Mesendoderm (in vitro differentiated cells): ENCODE measurements around the gene RTL9.

ENCODE experiments used
- DNase-seq: peaks from one replicate; pipeline ENCODE4 v3.0.0; 2013
- H2AK5ac ChIP-seq: 2 replicates; pipeline ENCODE4 v1.6.1; 2013; ENCODE audit warnings: low read length, inconsistent platforms
- H2BK120ac ChIP-seq: 2 replicates; pipeline ENCODE4 v1.6.1; 2013; ENCODE audit warnings: low read depth, mild to moderate bottlenecking, low read length, moderate library complexity, mixed read lengths
- H2BK15ac ChIP-seq: replicated peaks from 2 replicates; pipeline ENCODE4 v1.6.1; 2013; ENCODE audit warnings: low read depth, mild to moderate bottlenecking, moderate library complexity
- H2BK5ac ChIP-seq: 2 replicates; pipeline ENCODE4 v1.6.1; 2013; ENCODE audit warnings: low read length, inconsistent platforms
- H3K18ac ChIP-seq: 2 replicates; pipeline ENCODE4 v1.6.1; 2013; ENCODE audit warnings: mild to moderate bottlenecking, low read length, mixed read lengths
- H3K23ac ChIP-seq: one replicate; pipeline ENCODE4 v1.6.1; 2013; ENCODE audit warnings: low read length
- H3K27ac ChIP-seq: 2 replicates; pipeline ENCODE4 v1.5.1; 2013; ENCODE audit warnings: low read depth, mild to moderate bottlenecking, inconsistent platforms, low read length, moderate library complexity
- H3K27me3 ChIP-seq: 2 replicates; pipeline ENCODE4 v1.6.1; 2013; ENCODE audit warnings: low read length, control low read depth, mild to moderate bottlenecking, inconsistent platforms; ENCODE audit not compliant: insufficient read depth, poor library complexity
- H3K36me3 ChIP-seq: 2 replicates; pipeline ENCODE4 v1.6.1; 2013; ENCODE audit warnings: low read length, inconsistent platforms; ENCODE audit not compliant: control insufficient read depth, insufficient read depth
- H3K4ac ChIP-seq: one replicate; pipeline ENCODE4 v1.6.1; 2013; ENCODE audit warnings: low read depth, mild to moderate bottlenecking, low read length, moderate library complexity
- H3K4me1 ChIP-seq: 2 replicates; pipeline ENCODE4 v1.6.1; 2013; ENCODE audit warnings: low read depth, low read length, inconsistent platforms; ENCODE audit not compliant: control insufficient read depth
- H3K4me2 ChIP-seq: 2 replicates; pipeline ENCODE4 v1.6.1; 2013; ENCODE audit warnings: low read length
- H3K4me3 ChIP-seq: 2 replicates; pipeline ENCODE4 v1.5.1; 2013; ENCODE audit warnings: mild to moderate bottlenecking, low read length
- H3K56ac ChIP-seq: one replicate; pipeline ENCODE4 v1.6.1; 2013; ENCODE audit warnings: low read length
- H3K79me1 ChIP-seq: 2 replicates; pipeline ENCODE4 v1.6.1; 2013; ENCODE audit warnings: low read length, inconsistent platforms
- H3K79me2 ChIP-seq: 2 replicates; pipeline ENCODE4 v1.6.1; 2013; ENCODE audit warnings: mild to moderate bottlenecking, low read length; ENCODE audit not compliant: control insufficient read depth, insufficient read depth
- H3K9ac ChIP-seq: 2 replicates; pipeline ENCODE4 v1.6.1; 2013; ENCODE audit warnings: low read length, inconsistent platforms
- H4K5ac ChIP-seq: one replicate; pipeline ENCODE4 v1.6.1; 2013; ENCODE audit warnings: low read length
- H4K8ac ChIP-seq: one replicate; pipeline ENCODE4 v1.6.1; 2013; ENCODE audit warnings: low read depth, mild to moderate bottlenecking, control low read depth, low read length, moderate library complexity
- WGBS: extraction: QIAGEN DNeasy Blood & Tissue Kit; methylation state at CpG from one replicate; pipeline ENCODE4 v1.1.7; 2013; ENCODE audit warnings: low lambda C conversion rate, missing lambda C conversion rate; ENCODE audit not compliant: insufficient coverage; ENCODE audit errors: extremely low coverage; 5-methylcytosine and 5-hydroxymethylcytosine counted together

RTL9 gene

GRCh38 chrX:110397339-110397738, 38.7 kb downstream of the RTL9 start:
- no peak overlapping the region for H3K23ac ChIP-seq
- H2BK5ac ChIP-seq = no peak overlapping the region
- no peak overlapping the region for H3K9ac ChIP-seq
- H3K27me3 ChIP-seq = no peaks in the 10 kb centered on the region
- no peak overlapping the region for H3K4ac ChIP-seq
- H3K27ac ChIP-seq = no peak overlapping the region
- no peak overlapping the region for H2BK15ac ChIP-seq
- no peaks in the 10 kb centered on the region for H3K79me1 ChIP-seq
- H3K36me3 ChIP-seq = no peaks in the 10 kb centered on the region
- no peak overlapping the region for H4K8ac ChIP-seq
- DNase-seq = peak; percentile 30
- no peak overlapping the region for H3K18ac ChIP-seq
- no peak overlapping the region for H2BK120ac ChIP-seq
- no peaks in the 10 kb centered on the region for H3K4me1 ChIP-seq
- H3K4me3 ChIP-seq = no peak overlapping the region
- H2AK5ac ChIP-seq = no peak overlapping the region
- no peak overlapping the region for H4K5ac ChIP-seq
- no peak overlapping the region for H3K56ac ChIP-seq
- no peak overlapping the region for H3K4me2 ChIP-seq
- H3K79me2 ChIP-seq = no peaks in the 10 kb centered on the region

GRCh38 chrX:110397904-110398303, 39.3 kb downstream of the RTL9 start:
- Histone ChIP-seq H2BK120ac (no peak overlapping the region), H3K56ac (no peak overlapping the region), H3K4ac (no peak overlapping the region), H3K27ac (no peak overlapping the region), H3K4me1 (no peaks in the 10 kb centered on the region), H3K36me3 (no peaks in the 10 kb centered on the region), H2BK5ac (no peak overlapping the region), H3K9ac (no peak overlapping the region), H2AK5ac (no peak overlapping the region), H3K79me1 (no peaks in the 10 kb centered on the region), H3K18ac (no peak overlapping the region), H4K5ac (no peak overlapping the region), H3K4me2 (no peak overlapping the region), H4K8ac (no peak overlapping the region), H2BK15ac (no peak overlapping the region), H3K79me2 (no peaks in the 10 kb centered on the region), H3K4me3 (no peak overlapping the region), H3K27me3 (no peaks in the 10 kb centered on the region), H3K23ac (no peak overlapping the region)
- peak; percentile 19 for DNase-seq
- WGBS = no CpG with 5 or more reads among the region's 6 CpGs

- Histone ChIP-seq H3K4me3 (no peak overlapping the region), H3K4me2 (no peak overlapping the region), H2BK120ac (no peak overlapping the region), H4K5ac (no peak overlapping the region), H3K9ac (no peak overlapping the region), H4K8ac (no peak overlapping the region), H3K4me1 (no peaks in the 10 kb centered on the region), H3K79me2 (no peaks in the 10 kb centered on the region), H3K23ac (no peak overlapping the region), H3K27me3 (no peaks in the 10 kb centered on the region), H3K36me3 (no peaks in the 10 kb centered on the region), H3K27ac (no peak overlapping the region), H3K4ac (no peak overlapping the region), H3K18ac (no peak overlapping the region), H2BK5ac (no peak overlapping the region), H2BK15ac (no peak overlapping the region), H3K79me1 (no peaks in the 10 kb centered on the region), H2AK5ac (no peak overlapping the region), H3K56ac (no peak overlapping the region)
- no peak for DNase-seq
- WGBS = no CpG with 5 or more reads among the region's 5 CpGs
Observed at GRCh38 chrX:110399497-110399896, 40.8 kb downstream of the RTL9 start.

- H4K8ac ChIP-seq = no peak overlapping the region
- no peak overlapping the region for H2BK5ac ChIP-seq
- H3K79me1 ChIP-seq = no peaks in the 10 kb centered on the region
- H3K36me3 ChIP-seq = no peaks in the 10 kb centered on the region
- no peak overlapping the region for H2BK120ac ChIP-seq
- no peak overlapping the region for H3K4me3 ChIP-seq
- H3K4me2 ChIP-seq = no peak overlapping the region
- no peaks in the 10 kb centered on the region for H3K27me3 ChIP-seq
- no peak overlapping the region for H3K23ac ChIP-seq
- no CpG with 5 or more reads among the region's 3 CpGs for WGBS
- H3K9ac ChIP-seq = no peak overlapping the region
- H3K4ac ChIP-seq = no peak overlapping the region
- H4K5ac ChIP-seq = no peak overlapping the region
- H2BK15ac ChIP-seq = no peak overlapping the region
- H3K79me2 ChIP-seq = no peaks in the 10 kb centered on the region
- no peak overlapping the region for H3K18ac ChIP-seq
- no peaks in the 10 kb centered on the region for H3K4me1 ChIP-seq
- no peak overlapping the region for H3K27ac ChIP-seq
- H2AK5ac ChIP-seq = no peak overlapping the region
- no peak overlapping the region for H3K56ac ChIP-seq
- no peak for DNase-seq
Observed at GRCh38 chrX:110399966-110400365, 41.3 kb downstream of the RTL9 start.

- Histone ChIP-seq H3K23ac (no peak overlapping the region), H3K4me1 (no peaks in the 10 kb centered on the region), H2BK120ac (no peak overlapping the region), H3K9ac (no peak overlapping the region), H3K18ac (no peak overlapping the region), H3K4me2 (no peak overlapping the region), H3K27ac (no peak overlapping the region), H3K56ac (peak overlapping the region; percentile 25), H3K79me2 (no peaks in the 10 kb centered on the region), H2AK5ac (no peak overlapping the region), H4K8ac (no peak overlapping the region), H3K79me1 (no peaks in the 10 kb centered on the region), H4K5ac (no peak overlapping the region), H3K4ac (no peak overlapping the region), H3K4me3 (no peak overlapping the region), H3K36me3 (no peaks in the 10 kb centered on the region), H2BK15ac (no peak overlapping the region), H3K27me3 (no peaks in the 10 kb centered on the region), H2BK5ac (no peak overlapping the region)
- no peak for DNase-seq
- WGBS = no CpG with 5 or more reads among the region's 3 CpGs
Observed at GRCh38 chrX:110401135-110401534, 42.5 kb downstream of the RTL9 start.

- no peak overlapping the region for H3K27ac ChIP-seq
- no peak overlapping the region for H2AK5ac ChIP-seq
- no CpG with 5 or more reads among the region's 7 CpGs for WGBS
- H4K5ac ChIP-seq = no peak overlapping the region
- H2BK120ac ChIP-seq = no peak overlapping the region
- H2BK15ac ChIP-seq = no peak overlapping the region
- H3K79me1 ChIP-seq = no peaks in the 10 kb centered on the region
- peak; percentile 88 for DNase-seq
- no peak overlapping the region for H3K23ac ChIP-seq
- H2BK5ac ChIP-seq = no peak overlapping the region
- H3K36me3 ChIP-seq = no peaks in the 10 kb centered on the region
- H3K4me3 ChIP-seq = no peak overlapping the region
- H3K56ac ChIP-seq = peak overlapping the region; percentile 5
- H3K4ac ChIP-seq = no peak overlapping the region
- no peaks in the 10 kb centered on the region for H3K27me3 ChIP-seq
- H3K9ac ChIP-seq = no peak overlapping the region
- no peak overlapping the region for H4K8ac ChIP-seq
- no peak overlapping the region for H3K18ac ChIP-seq
- no peak overlapping the region for H3K4me2 ChIP-seq
- H3K4me1 ChIP-seq = no peaks in the 10 kb centered on the region
- no peaks in the 10 kb centered on the region for H3K79me2 ChIP-seq
Observed at GRCh38 chrX:110402091-110402849, 43.6 kb downstream of the RTL9 start.
